ENCODE results near the gene PHTF1.

Gene PHTF1

GRCh38 chr1:113779542-113779941 is 20.3 kb upstream of the PHTF1 start:
- peaks cover 15 to 24% of the 10 kb centered on the region in 2 donors for H3K4me1 ChIP-seq (ENCODE audit: control insufficient read depth in 2 of 2, insufficient read depth in 2 of 2, low read length in 2 of 2)
- H3K9ac ChIP-seq (ENCODE audit: low read depth in 1 of 2, low read length in 2 of 2): no peak overlapping the region
- no peak overlapping the region for H3K4me3 ChIP-seq (ENCODE audit: low read length in 2 of 2)
- H3K27me3 ChIP-seq (ENCODE audit: control insufficient read depth in 2 of 2, insufficient read depth in 2 of 2, low read length in 2 of 2): no peaks in the 10 kb centered on the region
- no peak overlapping the region for H3K27ac ChIP-seq (ENCODE audit: low read depth in 2 of 2, low read length in 2 of 2)
- H3K9me3 ChIP-seq (ENCODE audit: control insufficient read depth in 2 of 2, low read length in 2 of 2): no peaks in the 10 kb centered on the region
- peaks cover 10 to 15% of the 10 kb centered on the region in 2 donors for H3K36me3 ChIP-seq (ENCODE audit: control insufficient read depth in 2 of 2, insufficient read depth in 2 of 2, low read length in 2 of 2)

GRCh38 chr1:113777561-113777960 is 18.3 kb upstream of the PHTF1 start:
- Histone ChIP-seq H3K4me3 (ENCODE audit: low read length in 2 of 2) (no peak overlapping the region), H3K27me3 (ENCODE audit: control insufficient read depth in 2 of 2, insufficient read depth in 2 of 2, low read length in 2 of 2) (no peaks in the 10 kb centered on the region), H3K9ac (ENCODE audit: low read depth in 1 of 2, low read length in 2 of 2) (no peak overlapping the region), H3K36me3 (ENCODE audit: control insufficient read depth in 2 of 2, insufficient read depth in 2 of 2, low read length in 2 of 2) (peaks cover 10 to 15% of the 10 kb centered on the region in 2 donors), H3K27ac (ENCODE audit: low read depth in 2 of 2, low read length in 2 of 2) (no peak overlapping the region), H3K9me3 (ENCODE audit: control insufficient read depth in 2 of 2, low read length in 2 of 2) (no peaks in the 10 kb centered on the region), H3K4me1 (ENCODE audit: control insufficient read depth in 2 of 2, insufficient read depth in 2 of 2, low read length in 2 of 2) (peaks cover 0 to 8% of the 10 kb centered on the region in 2 donors)

GRCh38 chr1:113770031-113770430 is 10.7 kb upstream of the PHTF1 start:
- no peak overlapping the region for H3K9ac ChIP-seq (ENCODE audit: low read depth in 1 of 2, low read length in 2 of 2)
- no peak overlapping the region for H3K4me3 ChIP-seq (ENCODE audit: low read length in 2 of 2)
- H3K27me3 ChIP-seq (ENCODE audit: control insufficient read depth in 2 of 2, insufficient read depth in 2 of 2, low read length in 2 of 2): no peaks in the 10 kb centered on the region
- H3K4me1 ChIP-seq (ENCODE audit: control insufficient read depth in 2 of 2, insufficient read depth in 2 of 2, low read length in 2 of 2): no peaks in the 10 kb centered on the region
- no peaks in the 10 kb centered on the region for H3K9me3 ChIP-seq (ENCODE audit: control insufficient read depth in 2 of 2, low read length in 2 of 2)
- H3K36me3 ChIP-seq (ENCODE audit: control insufficient read depth in 2 of 2, insufficient read depth in 2 of 2, low read length in 2 of 2): peaks cover 21 to 26% of the 10 kb centered on the region in 2 donors
- no peak overlapping the region for H3K27ac ChIP-seq (ENCODE audit: low read depth in 2 of 2, low read length in 2 of 2)

- H3K27me3 ChIP-seq (ENCODE audit: control insufficient read depth in 2 of 2, insufficient read depth in 2 of 2, low read length in 2 of 2): no peaks in the 10 kb centered on the region
- no peak overlapping the region for H3K27ac ChIP-seq (ENCODE audit: low read depth in 2 of 2, low read length in 2 of 2)
- H3K9me3 ChIP-seq (ENCODE audit: control insufficient read depth in 2 of 2, low read length in 2 of 2): no peaks in the 10 kb centered on the region
- peaks cover 23 to 30% of the 10 kb centered on the region in 2 donors for H3K36me3 ChIP-seq (ENCODE audit: control insufficient read depth in 2 of 2, insufficient read depth in 2 of 2, low read length in 2 of 2)
- no peak overlapping the region for H3K4me3 ChIP-seq (ENCODE audit: low read length in 2 of 2)
- H3K9ac ChIP-seq (ENCODE audit: low read depth in 1 of 2, low read length in 2 of 2): no peak overlapping the region
- H3K4me1 ChIP-seq (ENCODE audit: control insufficient read depth in 2 of 2, insufficient read depth in 2 of 2, low read length in 2 of 2): no peaks in the 10 kb centered on the region
These were observed 10.3 kb upstream of the PHTF1 start for GRCh38 chr1:113769601-113769970.

- Histone ChIP-seq H3K4me3 (ENCODE audit: low read length in 2 of 2) (no peak overlapping the region), H3K4me1 (ENCODE audit: control insufficient read depth in 2 of 2, insufficient read depth in 2 of 2, low read length in 2 of 2) (no peaks in the 10 kb centered on the region), H3K9ac (ENCODE audit: low read depth in 1 of 2, low read length in 2 of 2) (no peak overlapping the region), H3K27me3 (ENCODE audit: control insufficient read depth in 2 of 2, insufficient read depth in 2 of 2, low read length in 2 of 2) (no peaks in the 10 kb centered on the region), H3K36me3 (ENCODE audit: control insufficient read depth in 2 of 2, insufficient read depth in 2 of 2, low read length in 2 of 2) (peaks cover 23 to 30% of the 10 kb centered on the region in 2 donors), H3K27ac (ENCODE audit: low read depth in 2 of 2, low read length in 2 of 2) (no peak overlapping the region), H3K9me3 (ENCODE audit: control insufficient read depth in 2 of 2, low read length in 2 of 2) (no peaks in the 10 kb centered on the region)
These were observed 9.8 kb upstream of the PHTF1 start for GRCh38 chr1:113768916-113769600.

- Histone ChIP-seq H3K4me3 (ENCODE audit: low read length in 2 of 2) (no peak overlapping the region), H3K27ac (ENCODE audit: low read depth in 2 of 2, low read length in 2 of 2) (no peak overlapping the region), H3K4me1 (ENCODE audit: control insufficient read depth in 2 of 2, insufficient read depth in 2 of 2, low read length in 2 of 2) (no peaks in the 10 kb centered on the region)
These were observed 6.3 kb upstream of the PHTF1 start for GRCh38 chr1:113765306-113766230.

GRCh38 chr1:113763661-113764060 is 4.4 kb upstream of the PHTF1 start:
- Histone ChIP-seq H3K9me3 (ENCODE audit: control insufficient read depth in 2 of 2, low read length in 2 of 2) (no peaks in the 10 kb centered on the region), H3K27ac (ENCODE audit: low read depth in 2 of 2, low read length in 2 of 2) (no peak overlapping the region), H3K36me3 (ENCODE audit: control insufficient read depth in 2 of 2, insufficient read depth in 2 of 2, low read length in 2 of 2) (peaks cover 23 to 35% of the 10 kb centered on the region in 2 donors), H3K4me1 (ENCODE audit: control insufficient read depth in 2 of 2, insufficient read depth in 2 of 2, low read length in 2 of 2) (peaks cover 3% of the 10 kb centered on the region in 2 donors), H3K27me3 (ENCODE audit: control insufficient read depth in 2 of 2, insufficient read depth in 2 of 2, low read length in 2 of 2) (no peaks in the 10 kb centered on the region), H3K9ac (ENCODE audit: low read depth in 1 of 2, low read length in 2 of 2) (no peak overlapping the region), H3K4me3 (ENCODE audit: low read length in 2 of 2) (no peak overlapping the region)

More at GRCh38 chr1:113765306-113766230, 6.3 kb upstream of the PHTF1 start:
- Histone ChIP-seq H3K27me3 (ENCODE audit: control insufficient read depth in 2 of 2, insufficient read depth in 2 of 2, low read length in 2 of 2) (no peaks in the 10 kb centered on the region), H3K9ac (ENCODE audit: low read depth in 1 of 2, low read length in 2 of 2) (no peak overlapping the region), H3K36me3 (ENCODE audit: control insufficient read depth in 2 of 2, insufficient read depth in 2 of 2, low read length in 2 of 2) (peaks cover 23 to 35% of the 10 kb centered on the region in 2 donors), H3K9me3 (ENCODE audit: control insufficient read depth in 2 of 2, low read length in 2 of 2) (no peaks in the 10 kb centered on the region)

- H3K4me3 ChIP-seq (ENCODE audit: low read length in 2 of 2): no peak overlapping the region
- H3K9me3 ChIP-seq (ENCODE audit: control insufficient read depth in 2 of 2, low read length in 2 of 2): no peaks in the 10 kb centered on the region
- no peak overlapping the region for H3K27ac ChIP-seq (ENCODE audit: low read depth in 2 of 2, low read length in 2 of 2)
- H3K36me3 ChIP-seq (ENCODE audit: control insufficient read depth in 2 of 2, insufficient read depth in 2 of 2, low read length in 2 of 2): peaks cover 15 to 21% of the 10 kb centered on the region in 2 donors
- H3K27me3 ChIP-seq (ENCODE audit: control insufficient read depth in 2 of 2, insufficient read depth in 2 of 2, low read length in 2 of 2): no peaks in the 10 kb centered on the region
- H3K4me1 ChIP-seq (ENCODE audit: control insufficient read depth in 2 of 2, insufficient read depth in 2 of 2, low read length in 2 of 2): peaks cover 3 to 6% of the 10 kb centered on the region in 2 donors
- no peak overlapping the region for H3K9ac ChIP-seq (ENCODE audit: low read depth in 1 of 2, low read length in 2 of 2)
These were observed 2.7 kb upstream of the PHTF1 start for GRCh38 chr1:113761937-113762336.

- Histone ChIP-seq H3K4me3 (ENCODE audit: low read length in 2 of 2) (peak overlapping the region; percentile 80 to 95), H3K9ac (ENCODE audit: low read depth in 1 of 2, low read length in 2 of 2) (peak overlapping the region; percentile 90 to 95), H3K4me1 (ENCODE audit: control insufficient read depth in 2 of 2, insufficient read depth in 2 of 2, low read length in 2 of 2) (peaks cover 3 to 6% of the 10 kb centered on the region in 2 donors), H3K27me3 (ENCODE audit: control insufficient read depth in 2 of 2, insufficient read depth in 2 of 2, low read length in 2 of 2) (no peaks in the 10 kb centered on the region), H3K9me3 (ENCODE audit: control insufficient read depth in 2 of 2, low read length in 2 of 2) (no peaks in the 10 kb centered on the region), H3K36me3 (ENCODE audit: control insufficient read depth in 2 of 2, insufficient read depth in 2 of 2, low read length in 2 of 2) (peaks cover 6 to 10% of the 10 kb centered on the region in 2 donors), H3K27ac (ENCODE audit: low read depth in 2 of 2, low read length in 2 of 2) (peak overlapping the region; percentile 91 to 93)
These were observed 1.1 kb upstream of the PHTF1 start for GRCh38 chr1:113760102-113761080.

All from mucosa of rectum (tissue), 2 donors.